A549 (cell line): ENCODE measurements around the gene PTCH2. TPM values are rescaled to one million over a fixed set of nuclear protein-coding genes. Genes with fewer than 3 reads are reported as not detected.
A peak's percentile ranks its signal among the peaks of the same experiment; 100 is the strongest.

Experiments
- ATAC-seq, 2 experiments: fragments of 200-7000 bp in 1 of 2; fragments of >200 bp in 1 of 2; cut with Nextera tagmentation in 1 of 2; cut with Tn5 transposase in 1 of 2; 3 replicates each; pipeline versions ENCODE4 v1.8.0 to v1.9.1; 2018 to 2020; ENCODE audit warnings: mild to moderate bottlenecking in 1 of 2, moderate library complexity in 1 of 2
- CTCF ChIA-PET: fragments of 300-600 bp; sonication (Branson Sonifier 250); formaldehyde crosslinking; extraction: SDS; loops from one replicate; lab custom pipeline; 2021; ENCODE audit warnings: antibody characterized with exemption, inconsistent platforms; lab: Yijun Ruan, JAX
- POLR2A ChIA-PET: fragments of 350-600 bp; formaldehyde crosslinking; extraction: SDS; loops from one replicate; lab custom pipeline; 2021; ENCODE audit warnings: antibody characterized with exemption, inconsistent platforms; lab: Yijun Ruan, JAX
- DNase-seq, 2 experiments: peaks; one replicate each; pipeline versions ENCODE4 v3.0.0 to v3.0.0-alpha.2; 2011 to 2016; ENCODE audit warnings: low read depth in 1 of 2, low spot score in 1 of 2
- FAIRE-seq: peaks from 2 replicates; lab custom pipeline; 2011; peaks lifted over from hg19 to GRCh38; lab: Jason Lieb, UNC
- H3K27ac ChIP-seq, 2 experiments: fragments of >200 bp; sonication (Bioruptor Twin); formaldehyde crosslinking; 3 replicates each; pipeline ENCODE4 v1.5.1; 2016 to 2017
- H3K4me1 ChIP-seq: fragments of >200 bp; sonication (Bioruptor Twin); formaldehyde crosslinking; 3 replicates; pipeline ENCODE4 v1.6.1; 2016
- H3K4me2 ChIP-seq: fragments of >200 bp; sonication (Bioruptor Twin); formaldehyde crosslinking; 3 replicates; pipeline ENCODE4 v1.6.1; 2016
- H3K4me3 ChIP-seq: fragments of >200 bp; sonication (Bioruptor Twin); formaldehyde crosslinking; 3 replicates; pipeline ENCODE4 v1.5.1; 2016
- H3K9me3 ChIP-seq: fragments of >200 bp; sonication (Bioruptor Twin); formaldehyde crosslinking; 3 replicates; pipeline ENCODE4 v1.6.1; 2016
- ATOH8 ChIP-seq: fragments of 250-450 bp; sonication (Bioruptor Pico); IDR thresholded peaks from 2 replicates; pipeline ENCODE4 v1.5.0; 2020; ENCODE audit warnings: low read depth, mild to moderate bottlenecking, moderate library complexity
- CEBPB ChIP-seq, 2 experiments: fragments of >200 bp in 1 of 2; sonication (Bioruptor Twin) in 1 of 2; formaldehyde crosslinking in 1 of 2; IDR thresholded peaks; 2 replicates each; pipeline ENCODE4 v1.6.1; 2012 to 2016
- CTCF ChIP-seq: fragments of >200 bp; sonication (Bioruptor Twin); formaldehyde crosslinking; IDR thresholded peaks from 3 replicates; pipeline ENCODE4 v1.5.1; 2016
- EHF ChIP-seq: fragments of 250-450 bp; sonication (Bioruptor Pico); IDR thresholded peaks from 2 replicates; pipeline ENCODE4 v1.5.0; 2020; ENCODE audit warnings: mild to moderate bottlenecking
- ELK1 ChIP-seq: fragments of 150-350 bp; IDR thresholded peaks from 2 replicates; pipeline ENCODE4 v1.6.1; 2014; ENCODE audit warnings: low read depth, mild to moderate bottlenecking, low read length
- FOSB ChIP-seq: fragments of 250-450 bp; sonication (Bioruptor Pico); IDR thresholded peaks from 2 replicates; pipeline ENCODE4 v1.5.0; 2020; ENCODE audit warnings: mild to moderate bottlenecking, moderate library complexity
- FOSL2 ChIP-seq, 2 experiments: fragments of 450-650 bp in 1 of 2; fragments of >200 bp in 1 of 2; sonication (Bioruptor Twin) in 1 of 2; formaldehyde crosslinking; IDR thresholded peaks; 2 replicates each; pipeline versions ENCODE4 v1.5.0 to v1.6.1; 2016 to 2020; ENCODE audit warnings: mild to moderate bottlenecking in 1 of 2, moderate library complexity in 1 of 2
- GATA3 ChIP-seq: IDR thresholded peaks from 2 replicates; pipeline ENCODE4 v1.6.1; 2012; ENCODE audit warnings: borderline replicate concordance
- HOXB5 ChIP-seq: fragments of 250-450 bp; sonication (Bioruptor Pico); IDR thresholded peaks from 2 replicates; pipeline ENCODE4 v1.5.0; 2020; ENCODE audit warnings: mild to moderate bottlenecking, moderate library complexity
- KDM5A ChIP-seq: fragments of 200-600 bp; sonication (generic); IDR thresholded peaks from 2 replicates; pipeline ENCODE4 v1.6.1; 2016; ENCODE audit warnings: antibody characterized with exemption, mild to moderate bottlenecking
- MAX ChIP-seq: IDR thresholded peaks from 2 replicates; pipeline ENCODE4 v1.6.1; 2012
- NFE2L2 ChIP-seq: fragments of 150-350 bp; conservative IDR thresholded peaks from 2 replicates; pipeline ENCODE4 v1.6.1; 2014; ENCODE audit warnings: low read length
- PBX3 ChIP-seq: IDR thresholded peaks from 2 replicates; pipeline ENCODE4 v1.6.1; 2012
- POLR2A ChIP-seq: IDR thresholded peaks from 2 replicates; pipeline ENCODE4 v1.6.1; 2012; ENCODE audit warnings: mild to moderate bottlenecking, low read length
- POLR2AphosphoS2 ChIP-seq: conservative IDR thresholded peaks from 2 replicates; pipeline ENCODE4 v1.6.1; 2012; ENCODE audit warnings: low read length, improper control_type of control experiment, inconsistent platforms
- RAD21 ChIP-seq, 2 experiments: fragments of >200 bp in 1 of 2; sonication (Bioruptor Twin) in 1 of 2; formaldehyde crosslinking in 1 of 2; IDR thresholded peaks in 1 of 2; conservative IDR thresholded peaks in 1 of 2; 2 replicates in 1 of 2; 3 replicates in 1 of 2; pipeline ENCODE4 v1.6.1; 2012 to 2018; ENCODE audit warnings: inconsistent platforms in 1 of 2
- RARB ChIP-seq: fragments of 250-450 bp; sonication (Bioruptor Pico); IDR thresholded peaks from 2 replicates; pipeline ENCODE4 v1.8.0; 2021; ENCODE audit warnings: mild to moderate bottlenecking, moderate library complexity
- TFCP2L1 ChIP-seq: fragments of 250-450 bp; sonication (Bioruptor Pico); IDR thresholded peaks from 2 replicates; pipeline ENCODE4 v1.5.0; 2021; ENCODE audit warnings: mild to moderate bottlenecking
- ZNF302 ChIP-seq: fragments of 250-450 bp; sonication (Bioruptor Pico); IDR thresholded peaks from 2 replicates; pipeline ENCODE4 v1.9.0; 2021; ENCODE audit warnings: inconsistent platforms, mild to moderate bottlenecking, moderate library complexity
- WGBS: methylation state at CpG from one replicate; pipeline ENCODE4 v1.1.6; 2017; ENCODE audit errors: missing lambda C conversion rate; 5-methylcytosine and 5-hydroxymethylcytosine counted together
- polyA plus RNA-seq, 4 experiments: library from polyadenylated mRNA; depleted of rRNA in 3 of 4; stranded (reverse); fragments of >200 nt; fragmentation: RNase III in 1 of 4; extraction: RNeasy Plus Mini Kit Qiagen cat#74134 plus additional on column Dnase treatment in 1 of 4; gene quantifications; 2 replicates in 3 of 4; 3 replicates in 1 of 4; pipeline ENCODE4 v1.2.3, GENCODE V29; 2011 to 2017

Gene PTCH2
- polyA plus RNA-seq, 2 of the 4 experiments (the other 2 are of a cell fraction), result 0.14 to 0.32 TPM

GRCh38 chr1:44807364-44808062 is 35.5 kb downstream of the PTCH2 start (continued):
- peak; percentile 89 for TF ChIP-seq ZNF302 (CRISPR knock-in tag)
- TF ChIP-seq EHF (CRISPR knock-in tag), result peak; percentile 72; the same call in 1 of the 2 replicates
- peak in 1 of 2 experiments; percentile 3; a peak in 1 of 4 replicates for TF ChIP-seq CEBPB (IDR thresholded peaks at IDR 0.05)
- TF ChIP-seq TFCP2L1, result no peak
- no peak for TF ChIP-seq ELK1
- TF ChIP-seq MAX, result peak; percentile 97
- TF ChIP-seq ATOH8 (CRISPR knock-in tag), result peak; percentile 73
- TF ChIP-seq FOSB (CRISPR knock-in tag), result peak; percentile 81; the same call in 1 of the 2 replicates
- peak; percentile 32; the same call in 1 of the 2 replicates for TF ChIP-seq FOSL2 (IDR thresholded peaks at IDR 0.05)
- peak; percentile 86 for TF ChIP-seq FOSL2 (CRISPR knock-in tag; IDR thresholded peaks at IDR 0.05)
- peak; percentile 31; the same call in 1 of the 2 replicates for TF ChIP-seq NFE2L2
- no peak for TF ChIP-seq KDM5A
- no peak; a peak in 1 of 5 replicates for TF ChIP-seq RAD21 (conservative IDR thresholded peaks at IDR 0.05 in 1 of 2, IDR thresholded peaks at IDR 0.05 in 1 of 2)
- TF ChIP-seq RARB (CRISPR knock-in tag), result 0 out of 2 replicates have a peak, but pooled peaks have one; percentile 13
- peak; percentile 74 for TF ChIP-seq PBX3

- CTCF ChIA-PET, result interaction anchor here (0.6 to 1.3 kb wide), 2 partner anchors 8 to 68 kb away, joined by 3 to 4 read pairs; no protein-coding TSS in a partner anchor
- Histone ChIP-seq H3K27ac (peak within 1 kb of the TSS; percentile 98 to 99), H3K4me1 (peaks cover 83% of the 10 kb centered on the region), H3K9me3 (no peaks in the 10 kb centered on the region), H3K4me2 (peak within 1 kb of the TSS; percentile 81), H3K4me3 (0 out of 3 replicates have a peak within 1 kb of the TSS, but pooled peaks have one; percentile 14)
- TF ChIP-seq GATA3 (peak; percentile 33; the same call in 1 of the 2 replicates), POLR2A (0 out of 2 replicates have a peak, but pooled peaks have one; percentile 22), TFCP2L1 (0 out of 2 replicates have a peak, but pooled peaks have one; percentile 44), HOXB5 (CRISPR knock-in tag) (peak; percentile 10; the same call in 1 of the 2 replicates), CTCF (no peak), FOSL2 (IDR thresholded peaks at IDR 0.05) (peak; percentile 41; the same call in 1 of the 2 replicates), FOSL2 (CRISPR knock-in tag; IDR thresholded peaks at IDR 0.05) (no peak), POLR2AphosphoS2 (no peak)
- no peak for DNase-seq
- POLR2A ChIA-PET, result interaction anchor here (0.6 to 3.9 kb wide), 7 partner anchors 12 to 715 kb away, joined by 3 to 57 read pairs (median 5); partner anchors contain the start of genes PRDX1, RNU5D-1 and RPS8
- WGBS, result 46% methylated on average over 7 of the region's 7 CpGs
- FAIRE-seq, result no peak
- peak; percentile 10 to 11; a peak in 4 of 6 replicates for ATAC-seq
These were observed 36.2 kb downstream of the PTCH2 start, which contains the start of gene DYNLT4 for GRCh38 chr1:44806704-44807363. Gene DYNLT4 (minus strand): TSS chr1:44807351. CDS start chr1:44806668, 683 bp downstream.
